Measurements from ENCODE around the gene ZFAND6. TPM values are rescaled to one million over a fixed set of nuclear protein-coding genes. Genes with fewer than 3 reads are reported as not detected.
"Not testable (repeated sequence)": the region's sequence is repeated elsewhere in the genome, so short reads cannot be mapped to it uniquely, and the experiment has no call there.

Gene ZFAND6
- total and polyA plus RNA-seq, 10 donors: 68.0 to 154 (median 89.2) TPM

GRCh38 chr15:80012060-80012726 is 47.3 kb upstream of the ZFAND6 start:
- intact Hi-C loops (cut with DNase I; ENCODE audit: low total_unique reads): no loop called here
- WGBS, 5 donors: 71 to 80% (median 76%) methylated on average over 6 of the region's 6 CpGs

GRCh38 chr15:80014186-80014585 is 45.3 kb upstream of the ZFAND6 start:
- intact Hi-C loops (cut with DNase I; ENCODE audit: low total_unique reads); H3K27ac ChIP-seq; DNase-seq; H3K36me3 ChIP-seq; H3K9me3 ChIP-seq; H3K4me3 ChIP-seq; H3K27me3 ChIP-seq (replicated peaks in 1 of 7): not testable (repeated sequence)
- H3K4me1 ChIP-seq: peaks cover 0 to 31% (median 9%) of the 10 kb centered on the region in 6 donors
- 97 to 99% (median 98%) methylated on average over 7 of the region's 7 CpGs for WGBS, 5 donors

More at GRCh38 chr15:80012060-80012726, 47.3 kb upstream of the ZFAND6 start:
- no peak for TF ChIP-seq POLR2A (IDR thresholded peaks at IDR 0.05)
- TF ChIP-seq POLR2AphosphoS5 (IDR thresholded peaks at IDR 0.05): no peak
- TF ChIP-seq CTCF (IDR thresholded peaks at IDR 0.05 in 8 of 11, conservative IDR thresholded peaks at IDR 0.05 in 3 of 11): no peak
- Histone ChIP-seq H3K9me3 (peaks cover 0 to 3% (median 0%) of the 10 kb centered on the region in 8 donors), H3K4me3 (no peak overlapping the region), H3K4me1 (peaks cover 0 to 27% (median 13%) of the 10 kb centered on the region in 6 donors), H3K36me3 (no peaks in the 10 kb centered on the region), H3K27me3 (replicated peaks in 1 of 7) (no peaks in the 10 kb centered on the region), H3K27ac (peak overlapping the region in 3 of 8 donors; percentile 3 to 44 (median 34))
- DNase-seq: no peak

GRCh38 chr15:80015156-80015555 is 44.3 kb upstream of the ZFAND6 start:
- Histone ChIP-seq H3K27ac (no peak overlapping the region), H3K4me3 (no peak overlapping the region), H3K36me3 (no peaks in the 10 kb centered on the region), H3K27me3 (replicated peaks in 1 of 7) (no peaks in the 10 kb centered on the region), H3K4me1 (peaks cover 0 to 26% (median 7%) of the 10 kb centered on the region in 6 donors), H3K9me3 (peaks cover 0 to 3% (median 0%) of the 10 kb centered on the region in 8 donors)
- 94 to 100% (median 96%) methylated on average over 2 of the region's 2 CpGs for WGBS, 5 donors
- TF ChIP-seq POLR2A (IDR thresholded peaks at IDR 0.05): no peak
- no peak for TF ChIP-seq POLR2AphosphoS5 (IDR thresholded peaks at IDR 0.05)
- TF ChIP-seq CTCF (IDR thresholded peaks at IDR 0.05 in 8 of 11, conservative IDR thresholded peaks at IDR 0.05 in 3 of 11): no peak
- intact Hi-C loops (cut with DNase I; ENCODE audit: low total_unique reads): no loop called here
- no peak for DNase-seq

GRCh38 chr15:80016506-80016905 is 43.0 kb upstream of the ZFAND6 start:
- intact Hi-C loops (cut with DNase I; ENCODE audit: low total_unique reads); H3K27me3 ChIP-seq (replicated peaks in 1 of 7); H3K9me3 ChIP-seq; H3K36me3 ChIP-seq; DNase-seq: not testable (repeated sequence)
- Histone ChIP-seq H3K4me1 (peaks cover 0 to 13% (median 2%) of the 10 kb centered on the region in 6 donors), H3K27ac (peak overlapping the region in 2 of 8 donors; percentile 78 to 86), H3K4me3 (peak overlapping the region in 1 of 8 donors; percentile 56)
- 97 to 99% (median 98%) methylated on average over 11 to 27 of the region's 27 CpGs for WGBS, 5 donors

- H3K27ac ChIP-seq: peak overlapping the region in 7 of 8 donors; percentile 12 to 86 (median 78)
- intact Hi-C loops (cut with DNase I; ENCODE audit: low total_unique reads); DNase-seq; H3K9me3 ChIP-seq; H3K36me3 ChIP-seq; H3K27me3 ChIP-seq (replicated peaks in 1 of 7): not testable (repeated sequence)
- peak overlapping the region in 2 of 8 donors; percentile 9 to 56 for H3K4me3 ChIP-seq
- whole genome bisulfite sequencing, 5 donors: 84 to 91% (median 85%) methylated on average over 7 to 8 of the region's 8 CpGs
- H3K4me1 ChIP-seq: peaks cover 0 to 13% (median 1%) of the 10 kb centered on the region in 6 donors
Measured at GRCh38 chr15:80017139-80017538, 42.3 kb upstream of the ZFAND6 start.
